HTERT RPE-1 (cell line): ENCODE results near the gene KBTBD13.

Experiments used
- in situ Hi-C: fragments of 300-500 bp; cut with MboI; formaldehyde crosslinking; loops from 4 replicates; pipeline ENCODE4 v1.14.3; 2020; ENCODE audit warnings: low sequenced_read_pairs

Gene KBTBD13

GRCh38 chr15:65051266-65051665, 25.3 kb upstream of the KBTBD13 start:
- in situ Hi-C loops: no loop called here

DNA sequence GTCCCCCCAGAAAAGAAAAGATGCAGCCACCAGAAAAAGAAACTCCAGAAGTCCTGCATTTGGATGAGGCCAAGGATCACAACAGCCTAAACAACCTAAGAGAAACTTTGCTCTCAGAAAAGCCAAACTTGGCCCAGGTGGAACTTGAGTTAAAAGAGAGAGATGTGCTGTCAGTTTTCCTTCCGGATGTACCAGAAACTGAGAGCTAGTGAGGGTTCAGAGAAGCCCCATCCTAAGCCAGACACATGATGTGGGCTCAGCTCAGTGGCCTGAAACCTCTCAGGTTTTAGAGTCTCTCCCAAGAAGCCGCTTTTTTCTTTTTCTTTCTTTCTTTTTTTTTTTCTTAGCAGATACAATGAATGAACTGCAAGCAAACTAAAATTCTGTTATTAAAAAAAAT, 23.6 kb upstream of the KBTBD13 start:
- in situ Hi-C loops: no loop called here

GRCh38 chr15:65054333-65055200, 22.0 kb upstream of the KBTBD13 start:
- in situ Hi-C loops: no loop called here

DNA sequence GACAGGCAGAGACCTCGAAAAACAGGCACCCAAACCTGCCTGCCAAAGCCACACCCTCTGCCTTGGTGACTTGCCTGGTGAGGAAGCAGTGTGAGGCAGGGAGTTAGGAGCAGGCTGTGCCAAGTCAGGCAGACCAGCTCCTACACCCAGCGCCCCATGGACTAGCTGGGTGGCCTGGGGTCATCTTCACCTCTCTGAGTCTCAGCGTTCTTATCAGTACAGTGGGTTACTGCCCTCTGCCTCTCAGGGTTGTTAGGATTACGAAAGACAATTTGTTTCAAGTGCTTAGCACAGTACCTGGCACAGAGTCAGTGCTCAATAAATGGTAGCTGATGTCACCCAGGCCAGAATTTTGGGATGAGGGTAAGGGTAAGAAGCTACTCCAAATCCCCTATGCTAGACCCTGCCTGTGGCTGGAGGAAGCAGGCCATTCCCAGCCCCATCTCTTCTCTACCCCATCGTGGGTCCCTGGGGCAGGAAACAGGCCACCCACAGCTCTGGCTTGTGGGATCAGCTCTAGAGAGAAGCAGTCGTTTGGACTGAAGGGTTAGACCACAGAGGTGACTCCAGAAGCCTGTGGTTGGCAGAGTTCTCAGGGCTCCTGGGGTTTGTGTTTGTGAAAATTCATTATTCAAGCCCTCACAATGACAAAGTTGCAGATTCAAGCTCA, 21.2 kb upstream of the KBTBD13 start:
- in situ Hi-C loops: no loop called here

- in situ Hi-C loops: no loop called here
Measured at GRCh38 chr15:65056106-65056505, 20.4 kb upstream of the KBTBD13 start.

DNA sequence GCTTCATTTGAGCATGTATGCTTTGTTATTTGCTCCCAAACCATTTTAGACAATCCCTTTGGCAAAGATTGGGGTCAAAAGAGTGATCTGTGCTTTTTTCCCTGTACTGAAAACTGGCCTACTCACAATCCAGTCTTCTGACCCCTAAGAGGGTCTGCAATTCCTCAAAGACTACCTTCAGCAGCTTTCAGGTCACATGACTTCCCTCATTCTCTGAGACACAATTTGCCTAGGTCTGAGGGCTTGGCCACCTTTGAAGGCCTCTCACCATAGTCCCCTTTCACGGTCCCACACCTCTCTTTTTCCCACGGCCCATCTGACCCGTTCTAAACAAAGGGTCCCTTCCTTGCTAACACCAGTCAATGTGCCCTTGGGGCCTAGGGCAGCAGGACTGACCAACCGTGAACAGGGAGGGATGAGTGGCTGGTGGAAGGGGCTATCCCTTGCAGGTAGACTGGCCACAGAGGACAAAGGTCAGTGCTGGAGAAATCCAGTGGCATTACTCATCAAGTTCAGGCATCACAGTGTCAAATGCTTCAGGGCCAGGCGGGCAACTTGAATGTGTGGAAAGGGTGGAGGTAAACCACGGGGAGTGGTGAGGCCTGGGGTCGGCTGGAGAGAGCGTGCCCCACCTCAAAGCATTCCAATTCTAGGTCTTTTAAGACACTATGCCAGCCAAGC, 19.5 kb upstream of the KBTBD13 start:
- in situ Hi-C loops: no loop called here

DNA sequence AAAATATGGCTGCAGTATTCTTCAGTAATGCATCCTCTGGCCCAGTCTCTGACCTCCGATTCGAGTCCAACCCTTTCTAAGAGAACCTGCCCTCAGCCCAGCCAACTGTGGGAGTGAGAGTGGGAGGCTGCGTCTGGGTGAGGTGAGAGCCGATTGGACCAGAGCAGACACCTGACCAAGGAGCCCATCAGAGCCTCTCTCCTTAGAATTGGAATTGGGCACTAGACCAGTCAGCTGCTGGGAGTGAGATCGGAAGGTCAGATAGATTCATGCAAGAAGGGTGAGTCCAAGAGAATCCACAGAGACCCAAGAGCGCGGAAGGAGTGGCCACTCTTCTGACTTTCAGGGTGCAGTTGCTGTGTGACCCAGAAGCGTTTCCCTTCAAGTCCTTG, 19.0 kb upstream of the KBTBD13 start:
- in situ Hi-C loops: no loop called here

DNA sequence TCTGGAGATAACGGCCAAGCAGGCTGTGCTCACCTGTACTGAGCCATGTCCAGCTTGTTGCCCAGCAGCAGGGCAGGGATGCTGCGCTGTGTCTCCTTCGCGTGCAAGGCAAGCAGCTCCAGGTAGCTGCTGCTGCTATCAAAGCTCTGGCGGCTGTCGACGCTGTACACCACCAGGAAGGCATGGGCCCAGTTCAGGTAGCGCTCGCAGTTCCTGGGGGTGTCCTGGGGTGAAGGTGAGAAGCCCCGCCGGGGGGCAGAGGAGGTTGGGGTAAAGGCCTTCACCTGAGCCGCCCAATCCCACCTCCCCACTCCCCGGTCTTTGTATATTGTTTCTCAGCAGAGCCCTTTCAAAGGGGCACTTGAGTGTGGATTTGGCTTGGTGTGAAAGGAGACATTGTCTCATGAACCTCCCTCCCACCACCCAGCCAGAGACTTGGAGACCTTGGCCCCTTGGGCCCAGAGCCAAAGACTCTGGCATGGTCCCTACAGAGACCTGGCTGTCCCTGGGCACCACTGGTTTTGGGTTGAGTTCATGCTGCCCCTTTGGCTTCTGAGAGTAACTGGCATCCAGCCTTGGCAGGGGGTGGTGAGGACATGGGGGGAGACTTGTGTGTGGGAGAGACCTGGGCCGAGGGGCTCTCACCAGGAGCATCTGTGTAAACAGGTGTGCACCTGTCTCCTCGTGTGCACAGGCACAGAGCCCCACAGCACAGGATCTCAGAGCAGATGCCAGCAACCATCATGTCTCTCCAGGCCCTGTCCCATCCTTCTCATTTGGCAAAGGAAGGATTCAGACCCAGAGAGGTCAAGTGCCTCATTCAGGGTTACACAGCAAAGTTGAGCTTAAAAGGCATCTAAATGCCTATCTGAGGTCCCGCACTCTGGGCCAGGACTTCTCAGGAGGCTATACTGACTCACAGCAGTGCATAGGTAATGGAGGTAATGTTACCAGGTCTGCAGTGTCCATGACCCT, 17.9 kb upstream of the KBTBD13 start:
- in situ Hi-C loops: no loop called here

- in situ Hi-C loops: no loop called here
Measured at GRCh38 chr15:65059369-65059750, 17.2 kb upstream of the KBTBD13 start.

GRCh38 chr15:65059931-65060596, 16.5 kb upstream of the KBTBD13 start:
- in situ Hi-C loops: no loop called here

GRCh38 chr15:65060641-65061397, 15.7 kb upstream of the KBTBD13 start:
- in situ Hi-C loops: no loop called here

- in situ Hi-C loops: no loop called here
Measured at GRCh38 chr15:65062061-65062460, 14.5 kb upstream of the KBTBD13 start.

DNA sequence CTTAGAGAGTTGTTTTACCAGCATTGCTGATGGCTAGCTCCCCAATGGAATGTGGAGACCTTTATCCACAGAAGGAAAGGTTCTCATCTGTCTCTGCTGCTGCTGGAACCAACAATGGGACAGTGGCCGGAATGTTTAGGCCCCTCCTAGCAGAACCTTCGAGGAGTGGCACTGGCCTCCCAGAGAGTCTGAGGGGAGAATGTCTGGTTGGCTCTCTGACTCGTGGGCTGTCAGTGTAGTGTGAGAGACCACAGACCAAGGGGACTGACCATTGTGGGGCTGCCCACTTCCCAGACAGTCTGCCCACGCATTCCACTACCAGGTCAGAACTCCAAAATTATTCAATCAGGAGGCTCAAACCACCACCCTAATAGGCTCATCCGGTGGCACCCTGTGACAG, 13.8 kb upstream of the KBTBD13 start:
- in situ Hi-C loops: no loop called here

GRCh38 chr15:65066001-65066634, 10.4 kb upstream of the KBTBD13 start:
- in situ Hi-C loops: no loop called here

GRCh38 chr15:65066635-65067316, 9.8 kb upstream of the KBTBD13 start:
- in situ Hi-C loops: no loop called here

GRCh38 chr15:65067317-65067644, 9.3 kb upstream of the KBTBD13 start:
- in situ Hi-C loops: no loop called here

DNA sequence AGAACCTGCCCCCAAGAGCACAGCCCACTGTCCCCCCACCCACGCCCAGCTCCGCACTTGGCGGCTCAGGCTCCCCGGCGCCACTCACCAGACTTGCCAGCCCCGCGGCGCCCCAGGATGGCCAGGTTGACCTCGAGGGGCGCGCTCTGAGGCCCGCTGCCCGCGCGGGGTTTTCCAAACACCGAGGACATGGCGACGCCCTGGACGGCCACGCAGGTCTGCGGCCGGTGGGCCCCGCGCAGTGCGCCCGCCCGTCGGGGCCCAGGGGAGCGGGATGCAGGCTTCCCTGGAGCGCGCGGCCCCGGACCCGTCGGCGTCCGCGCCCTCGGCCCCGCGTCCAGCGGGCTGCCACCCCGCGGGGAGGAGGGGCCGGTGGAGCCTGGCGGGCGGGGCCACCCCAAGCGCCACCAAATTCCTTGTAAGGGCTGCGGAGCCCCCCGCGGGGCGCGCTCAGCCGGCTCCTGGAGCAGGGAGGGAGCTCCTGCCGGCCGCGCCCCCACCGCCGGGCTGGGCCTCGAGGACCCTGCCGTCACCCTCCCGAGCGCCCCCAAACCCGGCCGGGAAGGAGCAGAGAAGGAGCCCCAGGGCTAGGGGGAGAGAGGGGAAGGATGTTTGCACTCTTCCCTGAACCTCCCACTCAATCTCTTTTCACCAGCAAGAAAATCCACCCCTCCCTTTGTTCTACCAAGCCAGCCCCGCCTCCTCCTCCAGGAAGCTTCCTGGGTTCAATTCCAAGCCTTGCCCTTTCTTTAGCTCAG, 8.7 kb upstream of the KBTBD13 start, which contains the start of gene RASL12:
TSS of gene RASL12 (minus strand) at position 347 of the 758 bp plus-strand sequence. CDS start at position 191, 156 bp downstream.
- in situ Hi-C loops: no loop called here

- in situ Hi-C loops: no loop called here
Measured at GRCh38 chr15:65068403-65068788, 8.2 kb upstream of the KBTBD13 start.
